Body of pancreas (tissue), 4 donors: ENCODE measurements around the gene NELFE.

Experiments used
- POLR2A ChIP-seq, 3 donors: fragments of 450-650 bp; IDR thresholded peaks; one replicate each; pipeline ENCODE4 v1.6.1; 2016; ENCODE audit warnings: antibody characterized with exemption in 3 of 3, mild to moderate bottlenecking in 2 of 3
- TF ChIP-seq, protein P1 (sequence below), 7 experiments: fragments of 450-650 bp in 4 of 7; fragments of 200-600 bp in 3 of 7; sonication (generic) in 3 of 7; IDR thresholded peaks; one replicate each; pipeline ENCODE4 v1.5.1; 2016 to 2019; ENCODE audit warnings: antibody characterized with exemption in 7 of 7

DNA sequence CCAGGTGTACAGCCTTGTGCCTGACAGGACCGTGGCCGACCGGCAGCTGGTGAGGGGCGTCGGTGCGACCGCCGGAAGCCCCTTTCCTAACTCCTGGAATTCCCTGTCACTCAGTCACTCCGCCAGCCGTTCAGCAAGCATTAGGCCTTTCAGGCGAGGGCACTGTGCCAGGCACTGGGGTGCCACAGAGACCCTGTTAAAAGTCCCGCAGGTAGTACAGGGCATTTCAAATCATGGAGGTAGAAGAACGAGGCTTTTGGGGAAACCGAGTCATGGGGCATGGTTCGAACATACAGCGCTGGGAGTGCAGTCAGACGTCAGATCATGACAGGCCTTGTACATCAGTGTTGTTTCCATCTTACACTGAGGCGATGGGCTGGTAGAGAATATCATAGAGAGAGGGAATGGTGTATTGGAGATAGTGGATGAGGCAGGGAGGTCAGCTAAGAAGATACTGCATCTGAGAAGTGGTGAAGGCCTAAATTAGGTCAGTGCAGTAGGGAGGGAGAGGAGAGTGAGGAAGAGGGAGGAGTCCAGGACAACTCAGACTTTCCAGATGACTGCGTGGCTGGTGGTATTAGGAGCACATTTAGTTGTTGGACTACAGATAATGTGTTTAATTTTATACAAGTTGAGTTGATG, 14.1 kb upstream of the NELFE start:
- TF ChIP-seq, protein P1, sequence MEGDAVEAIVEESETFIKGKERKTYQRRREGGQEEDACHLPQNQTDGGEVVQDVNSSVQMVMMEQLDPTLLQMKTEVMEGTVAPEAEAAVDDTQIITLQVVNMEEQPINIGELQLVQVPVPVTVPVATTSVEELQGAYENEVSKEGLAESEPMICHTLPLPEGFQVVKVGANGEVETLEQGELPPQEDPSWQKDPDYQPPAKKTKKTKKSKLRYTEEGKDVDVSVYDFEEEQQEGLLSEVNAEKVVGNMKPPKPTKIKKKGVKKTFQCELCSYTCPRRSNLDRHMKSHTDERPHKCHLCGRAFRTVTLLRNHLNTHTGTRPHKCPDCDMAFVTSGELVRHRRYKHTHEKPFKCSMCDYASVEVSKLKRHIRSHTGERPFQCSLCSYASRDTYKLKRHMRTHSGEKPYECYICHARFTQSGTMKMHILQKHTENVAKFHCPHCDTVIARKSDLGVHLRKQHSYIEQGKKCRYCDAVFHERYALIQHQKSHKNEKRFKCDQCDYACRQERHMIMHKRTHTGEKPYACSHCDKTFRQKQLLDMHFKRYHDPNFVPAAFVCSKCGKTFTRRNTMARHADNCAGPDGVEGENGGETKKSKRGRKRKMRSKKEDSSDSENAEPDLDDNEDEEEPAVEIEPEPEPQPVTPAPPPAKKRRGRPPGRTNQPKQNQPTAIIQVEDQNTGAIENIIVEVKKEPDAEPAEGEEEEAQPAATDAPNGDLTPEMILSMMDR (IDR thresholded peaks at IDR 0.05) = no peak
- TF ChIP-seq POLR2A (IDR thresholded peaks at IDR 0.05) = no peak
